PFSK-1 (cell line): ENCODE results near the gene LBR.

Source experiments
- FOXP2 ChIP-seq: optimal IDR thresholded peaks from 2 replicates; pipeline ENCODE3; 2011; ENCODE audit warnings: borderline replicate concordance, control low read depth, inconsistent platforms; ENCODE audit not compliant: insufficient read depth; ENCODE audit errors: extremely low read length, extremely low read depth
- REST ChIP-seq, 2 experiments: IDR thresholded peaks; 2 replicates each; pipeline versions ENCODE4 v1.6.1 to v1.8.0; 2011 to 2012; ENCODE audit warnings: low read depth in 2 of 2, low read length in 2 of 2, control low read depth in 1 of 2, inconsistent platforms in 1 of 2, mild to moderate bottlenecking in 1 of 2, moderate library complexity in 1 of 2; ENCODE audit not compliant: insufficient read depth in 1 of 2
- SIN3A ChIP-seq: IDR thresholded peaks from 2 replicates; pipeline ENCODE4 v1.6.1; 2012; ENCODE audit warnings: mild to moderate bottlenecking, low read length, moderate library complexity, borderline replicate concordance; ENCODE audit not compliant: insufficient read depth
- TAF1 ChIP-seq: IDR thresholded peaks from 2 replicates; pipeline ENCODE4 v1.6.1; 2012; ENCODE audit warnings: low read length, control low read depth, borderline replicate concordance; ENCODE audit not compliant: insufficient read depth

DNA sequence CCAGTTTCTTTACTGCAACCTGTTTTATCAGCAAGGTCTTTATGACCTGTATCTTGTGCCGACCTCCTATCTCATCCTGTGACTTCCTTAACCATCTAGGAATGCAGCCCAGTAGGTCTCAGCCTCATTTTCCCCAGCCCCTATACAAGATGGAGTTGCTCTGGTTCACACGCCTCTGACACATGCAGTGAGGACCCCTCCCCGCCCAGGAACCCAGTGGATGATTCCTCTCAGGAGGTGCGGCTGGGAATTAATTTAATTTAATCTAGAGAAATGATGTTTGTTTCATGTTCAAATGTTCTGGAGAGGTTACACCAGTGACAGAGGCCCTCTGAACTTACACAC lies 39.0 kb upstream of the LBR start:
- TF ChIP-seq REST (IDR thresholded peaks at IDR 0.05; ENCODE audit: insufficient read depth in 1 of 2, low read depth in 2 of 2, low read length in 2 of 2): no peak
- no peak for TF ChIP-seq TAF1
- no peak for TF ChIP-seq FOXP2
- TF ChIP-seq SIN3A: no peak
